HG03159 (cell line): ENCODE measurements around the gene SLC26A6.

Experiments used
- ATAC-seq: cut with Tn5 transposase; IDR thresholded peaks from one replicate; pipeline ENCODE4 v1.9.1; 2021; ENCODE audit warnings: mild to moderate bottlenecking, moderate library complexity; ENCODE audit not compliant: unreplicated experiment

Gene SLC26A6, protein sequence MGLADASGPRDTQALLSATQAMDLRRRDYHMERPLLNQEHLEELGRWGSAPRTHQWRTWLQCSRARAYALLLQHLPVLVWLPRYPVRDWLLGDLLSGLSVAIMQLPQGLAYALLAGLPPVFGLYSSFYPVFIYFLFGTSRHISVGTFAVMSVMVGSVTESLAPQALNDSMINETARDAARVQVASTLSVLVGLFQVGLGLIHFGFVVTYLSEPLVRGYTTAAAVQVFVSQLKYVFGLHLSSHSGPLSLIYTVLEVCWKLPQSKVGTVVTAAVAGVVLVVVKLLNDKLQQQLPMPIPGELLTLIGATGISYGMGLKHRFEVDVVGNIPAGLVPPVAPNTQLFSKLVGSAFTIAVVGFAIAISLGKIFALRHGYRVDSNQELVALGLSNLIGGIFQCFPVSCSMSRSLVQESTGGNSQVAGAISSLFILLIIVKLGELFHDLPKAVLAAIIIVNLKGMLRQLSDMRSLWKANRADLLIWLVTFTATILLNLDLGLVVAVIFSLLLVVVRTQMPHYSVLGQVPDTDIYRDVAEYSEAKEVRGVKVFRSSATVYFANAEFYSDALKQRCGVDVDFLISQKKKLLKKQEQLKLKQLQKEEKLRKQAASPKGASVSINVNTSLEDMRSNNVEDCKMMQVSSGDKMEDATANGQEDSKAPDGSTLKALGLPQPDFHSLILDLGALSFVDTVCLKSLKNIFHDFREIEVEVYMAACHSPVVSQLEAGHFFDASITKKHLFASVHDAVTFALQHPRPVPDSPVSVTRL

DNA sequence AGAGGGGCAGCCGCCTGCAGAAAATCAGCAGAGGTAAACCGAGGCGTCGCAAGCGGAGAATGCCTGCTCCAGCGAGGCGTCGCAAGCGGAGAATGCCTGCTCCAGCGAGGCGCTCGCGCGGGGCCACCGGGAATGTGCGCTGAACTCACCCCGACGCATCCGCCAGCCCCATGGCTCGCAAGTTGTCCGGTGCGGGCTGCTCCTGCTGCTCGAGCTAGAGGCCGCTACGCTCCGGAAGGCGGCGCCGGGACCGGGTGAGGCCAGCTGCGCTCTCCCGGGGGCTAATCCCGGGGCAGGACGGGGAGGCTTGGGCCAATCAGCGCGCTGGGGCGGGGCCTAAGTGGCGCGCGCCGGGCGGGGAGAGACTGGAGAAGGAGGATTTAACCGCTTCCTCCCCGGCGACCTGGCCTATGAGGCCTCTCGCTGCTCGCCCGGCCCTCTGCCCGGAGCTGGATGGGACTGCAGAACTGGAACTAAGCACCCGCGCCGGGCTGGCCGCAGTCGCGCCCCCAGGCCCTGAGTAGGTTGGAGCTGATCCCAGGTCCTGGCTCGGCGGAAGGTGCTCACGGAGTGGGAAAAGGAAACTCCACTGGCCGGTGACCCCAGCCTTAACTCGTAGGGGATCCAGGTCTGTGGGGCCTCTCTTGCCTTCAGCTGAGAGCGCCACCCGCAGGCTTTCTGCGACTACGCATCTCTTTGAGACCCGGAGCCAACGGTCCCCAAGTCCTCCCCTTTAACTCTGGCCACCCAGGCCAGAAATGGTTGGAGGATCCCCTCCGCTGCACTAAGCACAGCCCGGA lies at the start of gene SLC26A6:
TSS of gene SLC26A6 (minus strand) at position 240 of the 800 bp plus-strand sequence. CDS start at position 172, 68 bp downstream.
- peak; percentile 90 for ATAC-seq

DNA sequence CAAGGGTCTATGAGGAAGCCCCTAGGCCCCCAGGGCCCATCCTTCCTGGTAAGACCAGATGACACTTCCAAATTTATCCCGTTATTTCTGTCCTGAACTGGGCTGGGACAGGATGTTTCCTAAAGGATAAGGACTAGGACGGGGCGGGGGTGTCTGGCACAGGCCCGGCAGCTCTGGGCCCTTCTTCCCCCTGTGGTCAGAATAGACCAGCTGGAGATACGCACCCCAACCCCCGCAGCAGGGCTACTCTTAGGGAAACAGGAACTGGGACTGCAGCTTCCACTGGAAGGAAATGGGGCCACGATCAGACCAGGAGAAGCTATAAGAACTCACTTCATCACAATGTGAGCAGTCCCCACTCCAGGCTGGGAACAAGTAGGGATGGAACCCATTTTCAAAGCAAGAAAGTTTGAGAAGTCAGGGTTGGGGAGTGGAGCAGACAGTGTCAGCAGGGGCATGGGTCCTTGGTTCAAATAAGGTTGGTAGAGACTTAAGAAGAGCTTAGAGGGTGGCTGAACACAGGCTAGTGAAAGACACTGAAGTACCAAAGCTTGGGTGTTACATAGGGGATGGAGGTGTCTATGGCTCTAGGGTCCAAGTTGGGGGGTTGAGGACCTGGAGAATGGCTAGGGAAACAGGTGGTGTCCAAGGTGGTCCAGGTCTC lies 49.4 kb upstream of the SLC26A6 start:
- ATAC-seq, result no peak

DNA sequence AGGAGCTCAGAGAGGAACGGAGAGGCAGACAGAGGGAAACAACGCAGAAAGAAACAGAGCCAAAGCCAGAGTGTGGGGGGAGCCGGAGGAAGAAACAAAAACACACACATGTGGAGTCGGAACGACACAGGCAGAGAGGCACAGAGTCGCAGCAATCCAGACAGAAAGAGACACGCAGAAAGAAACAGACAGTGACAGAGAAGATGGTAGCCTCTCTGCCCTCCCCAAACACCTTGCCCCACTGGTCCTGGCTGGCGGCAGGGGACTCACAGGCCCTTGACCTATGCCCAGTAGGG lies 48.7 kb upstream of the SLC26A6 start:
- no peak for ATAC-seq

DNA sequence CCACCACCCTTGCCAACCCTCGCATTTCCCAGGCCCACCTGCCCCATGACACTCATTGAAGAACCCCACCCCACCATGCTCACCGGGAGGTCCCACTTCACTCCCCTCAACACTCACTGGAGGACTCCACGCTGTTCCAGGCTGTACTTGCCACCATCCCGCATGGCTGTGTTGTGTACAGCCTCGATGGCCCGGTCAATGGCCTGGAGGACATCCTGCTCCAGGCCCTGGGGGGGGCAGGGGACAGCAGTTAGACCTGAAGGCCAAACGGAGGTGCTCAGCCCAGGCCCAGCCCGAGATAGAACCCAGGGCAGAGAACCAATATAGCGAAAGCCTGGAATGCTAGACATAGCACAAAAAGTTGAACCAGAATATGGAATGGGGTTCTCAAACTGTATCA lies 47.5 kb upstream of the SLC26A6 start:
- ATAC-seq, result no peak

DNA sequence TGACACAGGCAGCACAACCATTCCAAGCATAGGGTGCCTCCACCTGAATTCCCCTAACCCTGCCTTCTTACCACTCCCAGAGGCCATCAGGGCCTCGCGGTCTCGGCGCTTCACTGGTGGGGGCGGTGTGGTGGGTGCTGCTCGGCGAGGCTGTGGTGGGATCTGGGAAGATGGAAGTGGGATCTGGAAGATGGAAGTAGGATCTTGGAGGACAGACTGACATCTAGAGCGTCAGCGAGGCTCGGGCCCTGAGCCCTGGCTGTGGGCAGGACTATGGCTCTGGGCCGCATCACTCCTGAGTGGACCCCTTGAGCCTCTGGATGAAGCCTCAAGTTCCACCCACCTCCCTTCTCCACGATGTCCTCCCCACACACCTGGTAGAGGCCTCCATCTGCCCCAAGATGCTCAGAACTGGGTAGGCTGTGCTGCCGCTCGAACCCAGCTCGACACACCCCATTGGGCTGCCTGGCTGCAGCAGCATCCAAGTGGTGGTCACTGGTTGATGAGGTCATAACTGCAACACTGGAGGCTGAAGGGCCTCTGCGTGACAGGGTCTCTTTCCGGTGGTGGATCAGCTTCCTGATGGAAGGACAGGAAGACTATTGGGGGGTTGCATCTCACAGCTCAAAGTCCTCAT lies 46.8 kb upstream of the SLC26A6 start:
- ATAC-seq, result no peak

DNA sequence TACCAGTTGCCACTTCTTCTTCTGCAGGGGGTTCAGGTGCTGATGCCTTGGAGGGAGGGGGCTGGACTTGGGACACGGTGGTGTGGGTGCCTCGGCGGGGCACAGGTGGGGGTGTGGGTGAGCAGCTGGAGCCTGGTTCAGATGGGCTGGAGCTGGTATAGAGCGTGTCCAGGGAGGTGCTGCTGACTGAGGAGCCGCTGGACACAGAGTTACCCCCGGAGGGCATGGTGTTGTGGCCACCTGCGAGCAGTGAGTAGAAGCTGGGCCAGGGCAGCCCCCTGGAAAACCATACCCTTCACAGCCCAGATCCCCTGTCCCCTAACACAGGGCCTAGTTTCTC lies 46.2 kb upstream of the SLC26A6 start:
- no peak for ATAC-seq

DNA sequence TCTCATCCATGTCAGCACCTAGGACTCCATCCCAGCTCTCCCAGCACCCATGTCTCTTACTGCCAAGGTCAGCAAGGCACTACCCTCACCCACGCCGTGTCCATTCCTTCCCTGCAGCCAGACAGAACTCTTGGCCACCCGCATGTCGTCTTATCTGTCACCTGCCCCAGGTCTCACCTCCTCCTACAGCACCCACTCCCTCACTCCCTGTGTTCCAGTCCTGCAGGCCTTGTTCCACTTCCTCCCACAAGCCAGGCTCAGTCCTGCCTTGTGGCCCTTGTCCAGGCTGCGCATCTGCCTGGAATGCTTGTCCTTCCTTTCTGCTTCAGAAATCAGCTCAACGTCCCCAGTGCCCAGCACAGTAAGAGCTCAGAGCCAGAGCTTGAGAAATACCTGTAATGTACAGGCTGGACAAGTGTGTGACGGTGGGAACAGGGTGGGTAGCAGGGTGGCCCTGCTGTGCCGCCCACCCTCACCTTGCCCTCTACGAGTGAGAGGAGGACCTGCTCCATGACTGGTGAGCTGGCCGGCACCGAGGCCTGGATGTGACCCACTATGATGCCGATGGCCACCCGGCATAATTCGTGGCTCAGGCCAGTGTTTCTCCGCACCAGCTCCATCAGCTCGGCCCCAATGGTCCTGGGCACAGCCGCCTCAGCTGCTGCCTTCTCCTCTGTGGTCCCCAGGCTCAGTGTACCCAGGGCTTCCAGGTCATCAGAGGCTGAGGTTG lies 45.7 kb upstream of the SLC26A6 start:
- no peak for ATAC-seq

DNA sequence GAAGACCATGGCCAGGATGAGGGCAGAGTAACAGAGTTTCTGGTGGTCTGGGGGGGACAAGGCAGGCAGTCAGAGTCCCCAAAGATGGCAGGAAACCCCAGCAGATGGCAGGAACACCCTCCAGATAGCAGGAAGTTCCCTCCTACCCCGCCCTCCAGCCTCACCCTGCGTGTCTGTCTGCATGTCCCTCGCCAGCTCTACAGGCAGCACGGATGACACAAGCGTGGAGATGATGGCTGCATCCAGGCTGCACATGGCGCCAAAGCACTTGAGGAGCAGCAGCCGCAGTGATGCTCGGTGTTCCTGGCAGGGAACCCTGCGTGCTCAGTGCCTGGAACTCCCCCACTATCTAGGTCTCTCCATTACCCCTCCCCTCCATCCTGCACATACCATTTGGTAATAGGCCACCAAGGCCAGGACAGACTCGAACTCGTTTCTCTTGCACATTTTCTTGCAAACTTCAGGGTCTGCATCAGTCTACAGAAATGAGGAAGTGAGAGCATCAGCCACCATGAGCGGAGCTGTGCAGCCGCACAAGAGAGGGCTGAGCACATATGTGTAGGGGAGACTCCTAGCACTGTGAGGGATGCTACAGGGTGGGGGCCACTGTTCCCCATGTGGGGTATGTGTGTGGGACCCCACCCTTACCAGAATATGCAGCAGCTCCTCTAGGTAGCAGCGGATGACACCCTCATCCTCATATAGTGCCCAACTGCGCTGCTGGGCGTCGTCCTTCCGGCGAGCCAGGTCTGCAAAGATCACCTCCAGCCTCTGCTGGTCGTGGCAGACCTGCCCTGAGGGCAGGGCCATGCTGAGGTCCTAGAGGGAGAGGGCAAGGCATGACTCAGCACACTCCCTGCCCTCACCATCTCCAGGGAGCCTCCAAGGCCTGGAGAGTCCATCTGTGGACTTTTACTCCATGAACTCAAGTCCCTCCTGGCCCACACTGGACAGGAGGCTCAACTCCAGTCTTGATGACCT lies 44.4 kb upstream of the SLC26A6 start:
- ATAC-seq, result no peak

DNA sequence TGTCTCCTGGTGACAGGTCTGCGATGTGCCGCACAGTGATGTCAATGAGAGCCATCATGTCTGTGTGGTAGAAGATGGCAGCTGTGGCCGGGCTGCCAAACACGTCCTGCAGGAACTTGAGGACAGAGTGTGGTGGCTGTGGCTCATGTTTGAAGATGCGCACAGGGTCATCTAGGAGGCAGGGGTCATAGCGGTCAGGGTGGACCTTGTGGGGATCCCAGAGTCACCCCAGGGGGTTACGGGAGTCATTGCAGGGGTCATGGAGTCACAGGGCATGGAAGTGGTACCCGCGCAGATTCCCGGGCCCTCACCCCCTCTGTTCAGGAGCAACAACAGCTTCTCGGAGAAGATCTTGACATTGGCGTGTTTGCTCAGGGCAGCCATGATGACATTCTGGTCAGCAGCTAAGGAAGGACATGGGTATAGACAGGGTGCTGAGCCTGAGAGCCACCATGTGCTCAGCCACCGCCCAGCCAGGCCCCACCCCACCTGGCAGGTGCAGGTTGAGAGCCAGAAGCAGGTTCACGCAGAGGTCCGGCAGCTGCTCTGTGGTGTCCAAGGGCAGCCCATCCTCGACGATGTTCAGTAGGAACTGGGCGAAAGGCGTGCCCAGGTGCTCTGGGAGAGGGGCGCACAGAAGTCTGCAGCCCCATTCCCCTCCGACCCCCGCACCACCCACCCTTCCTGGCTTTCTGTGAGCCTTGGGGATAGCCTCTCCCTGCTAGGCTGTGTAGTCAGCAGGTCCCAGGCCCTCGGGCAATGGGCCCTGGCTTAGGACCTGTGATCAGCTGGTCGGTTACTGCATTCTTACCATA lies 43.5 kb upstream of the SLC26A6 start:
- ATAC-seq, result no peak

DNA sequence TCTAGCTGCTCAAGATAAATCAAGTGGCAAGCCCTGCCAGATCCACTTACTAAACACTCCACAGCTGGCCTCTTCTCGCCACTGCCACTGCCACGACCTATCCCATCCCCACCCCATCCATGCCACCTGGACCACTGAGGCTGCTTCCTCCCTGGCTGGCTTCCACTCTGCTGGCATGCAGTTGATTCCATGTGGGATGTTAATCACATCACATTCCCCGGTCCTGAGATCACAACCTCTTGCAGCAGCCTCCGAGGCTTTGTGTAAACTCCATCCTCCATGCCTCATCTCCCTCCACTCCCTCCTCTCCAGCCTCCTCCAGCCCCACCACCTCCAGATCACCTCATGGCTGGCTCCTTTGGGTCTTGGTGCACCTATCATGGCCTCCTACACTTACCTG lies 42.8 kb upstream of the SLC26A6 start:
- no peak for ATAC-seq

DNA sequence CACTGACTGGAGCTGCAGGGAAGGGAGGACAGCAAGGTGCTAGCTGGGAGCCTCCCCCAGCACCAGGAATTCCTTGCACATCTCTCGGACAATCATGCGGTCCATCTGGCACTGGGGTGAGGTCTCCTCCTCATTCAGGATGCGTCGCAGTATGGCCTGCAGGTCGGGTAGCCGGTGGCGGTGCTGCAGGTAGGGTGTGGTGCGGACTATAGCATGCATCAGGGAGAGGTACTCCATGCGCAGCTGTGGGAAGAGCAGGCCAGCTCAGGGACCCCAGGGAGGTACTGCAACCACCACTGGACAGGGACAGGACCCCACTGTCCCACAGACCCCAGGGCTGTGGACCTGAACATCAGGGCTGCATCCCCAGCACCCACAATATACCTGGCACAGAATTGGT lies 39.2 kb upstream of the SLC26A6 start:
- no peak for ATAC-seq

DNA sequence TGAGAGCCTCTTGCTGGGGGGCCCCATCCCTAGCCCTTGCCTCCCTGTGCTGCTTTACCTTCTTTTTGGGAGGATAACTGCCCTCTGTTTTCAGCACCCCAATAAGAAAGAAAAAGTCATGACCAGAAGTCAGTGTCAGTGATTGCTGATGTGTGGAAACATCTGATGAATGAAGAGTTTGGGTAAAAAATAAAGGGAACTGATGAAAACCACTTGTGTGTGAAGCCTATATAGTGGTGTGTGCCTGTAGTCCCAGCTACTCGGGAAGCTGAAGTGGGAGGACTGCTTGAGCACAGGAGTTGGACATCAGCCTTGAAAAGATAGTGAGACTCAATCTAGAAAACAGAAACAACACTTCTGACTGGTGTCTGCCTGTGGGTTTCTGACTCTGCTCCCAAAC lies 37.3 kb upstream of the SLC26A6 start:
- ATAC-seq, result no peak

DNA sequence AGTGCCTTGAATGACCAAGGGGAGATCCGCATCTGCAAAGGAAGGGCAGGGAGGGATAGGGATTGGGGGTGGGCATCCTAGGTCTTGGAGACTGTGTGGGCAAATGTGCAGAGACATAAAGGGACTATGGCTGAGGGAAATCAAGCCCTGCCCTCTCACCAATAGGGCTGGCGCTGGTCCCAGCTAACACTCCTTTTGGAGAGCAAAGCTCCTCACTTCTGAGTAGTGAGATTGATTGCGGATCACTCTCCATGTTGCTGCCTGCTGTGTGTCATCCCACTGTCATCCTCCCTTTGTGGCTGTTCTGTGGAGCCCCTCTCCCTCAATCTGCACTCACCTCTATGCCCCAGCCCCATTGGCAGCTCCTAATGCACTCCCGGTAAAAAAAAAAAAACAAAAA lies 29.7 kb upstream of the SLC26A6 start:
- ATAC-seq, result no peak

DNA sequence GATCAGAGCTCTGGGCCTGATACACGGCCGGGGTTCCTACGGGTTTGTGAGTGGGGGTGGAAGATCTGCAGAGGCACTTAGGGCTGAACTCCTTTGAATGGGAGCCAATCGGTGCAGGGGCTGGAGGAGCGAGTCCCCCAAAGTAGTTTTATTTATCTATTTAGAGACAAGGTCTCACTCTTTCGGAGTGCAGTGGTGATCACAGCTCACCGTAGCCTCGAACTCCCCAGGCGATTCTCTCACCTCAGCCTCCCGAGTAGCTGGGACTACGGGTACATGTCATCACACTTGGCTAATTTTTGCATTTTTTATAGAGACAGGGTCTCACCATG lies 29.0 kb upstream of the SLC26A6 start:
- no peak for ATAC-seq

DNA sequence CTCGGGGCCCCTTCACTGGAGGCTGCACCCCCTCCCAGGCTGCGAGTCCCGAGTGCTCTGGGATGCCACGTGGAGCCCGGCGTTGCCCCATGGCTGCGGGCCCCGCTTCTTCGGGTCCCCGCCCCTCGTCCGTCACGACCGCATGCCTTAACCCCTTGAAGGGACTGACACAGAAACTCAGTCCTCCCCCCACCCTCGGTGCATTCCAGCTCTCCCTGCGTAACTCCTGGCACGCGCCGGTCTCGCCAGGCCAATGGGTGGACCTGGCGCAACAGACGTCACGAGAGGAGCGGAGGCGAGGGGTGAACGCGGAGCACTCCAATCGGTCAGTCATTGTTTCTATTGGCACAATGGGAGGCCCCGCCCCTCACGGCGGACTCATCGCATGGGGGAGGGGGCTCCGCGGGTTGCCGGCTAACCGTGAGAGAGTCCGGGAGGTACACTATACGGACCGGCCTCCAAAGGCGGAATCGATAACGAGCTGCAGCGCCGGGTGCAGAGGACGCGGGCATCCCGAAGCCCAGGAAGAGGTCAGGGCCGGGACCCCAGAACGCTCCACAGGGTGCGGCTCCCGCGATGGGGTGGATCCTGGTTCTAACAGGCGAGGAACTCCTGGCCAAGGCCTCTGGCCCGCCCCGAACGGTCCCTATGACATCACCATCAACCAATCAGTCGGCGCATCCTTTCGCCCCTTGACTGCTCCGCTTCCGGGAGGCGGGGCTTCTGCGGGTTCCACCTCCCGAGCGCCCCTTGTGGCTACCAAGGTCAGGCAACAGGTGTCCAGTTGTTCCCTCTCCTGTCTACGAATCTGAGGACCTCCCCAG lies 28.4 kb upstream of the SLC26A6 start:
- peak; percentile 78 for ATAC-seq

DNA sequence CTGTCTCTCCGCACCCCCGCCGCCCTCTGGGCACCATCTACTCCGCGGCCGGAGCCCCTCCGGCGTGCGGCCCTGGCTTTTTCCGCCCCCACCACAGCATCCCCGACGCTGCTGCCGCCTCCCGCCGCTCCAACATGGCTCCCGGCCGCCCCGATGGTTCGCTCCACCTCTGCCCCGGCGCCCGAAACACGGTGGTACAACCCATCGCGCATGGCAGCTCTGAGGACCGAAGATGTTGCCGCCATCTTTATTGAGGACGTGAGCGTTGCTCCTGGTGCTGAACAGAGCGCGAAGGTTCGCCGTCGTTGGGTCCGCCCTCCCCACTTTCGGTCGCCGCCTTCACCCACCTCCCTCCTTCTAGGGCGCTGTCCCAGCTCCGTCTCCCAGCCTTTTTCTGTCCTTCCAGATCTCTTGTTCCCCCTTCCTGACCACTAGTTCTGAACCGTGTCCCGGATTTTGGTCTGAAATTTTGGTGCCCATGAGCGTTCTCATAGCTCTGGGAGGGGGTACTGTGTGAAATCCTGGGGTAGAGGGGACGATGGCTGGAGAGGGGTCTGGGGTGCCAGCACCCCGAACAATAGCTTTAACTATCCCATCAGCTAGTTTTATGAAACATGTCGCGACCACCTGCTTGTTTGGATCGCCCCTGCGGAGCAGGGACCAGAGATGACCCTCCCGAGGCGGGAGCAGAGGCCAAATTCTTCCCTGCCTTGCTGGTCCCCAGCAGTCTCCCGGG lies 27.7 kb upstream of the SLC26A6 start, which contains the start of gene CELSR3:
TSS of gene CELSR3 (minus strand) at position 134 of the 736 bp plus-strand sequence. CDS start 252 bp downstream, outside the sequence.
- no peak for ATAC-seq
